Astrocyte (in vitro differentiated cells and primary cell): ENCODE results near the gene MAGI1.

Experiments used
- CTCF ChIP-seq: IDR thresholded peaks from 2 replicates; pipeline ENCODE4 v1.5.1; 2011; ENCODE audit warnings: low read depth, mild to moderate bottlenecking, inconsistent platforms, low read length, moderate library complexity; ENCODE audit not compliant: insufficient read depth
- EZH2 ChIP-seq: IDR thresholded peaks from 2 replicates; pipeline ENCODE4 v1.6.1; 2012; ENCODE audit warnings: mild to moderate bottlenecking, low read length, inconsistent platforms; ENCODE audit not compliant: insufficient read depth

- no peak for TF ChIP-seq CTCF
- TF ChIP-seq EZH2: no peak
These were observed 315.7 kb downstream of the MAGI1 start for GRCh38 chr3:65723011-65723410.
